Measurements from ENCODE around the gene PRR5L.

PRR5L gene

DNA sequence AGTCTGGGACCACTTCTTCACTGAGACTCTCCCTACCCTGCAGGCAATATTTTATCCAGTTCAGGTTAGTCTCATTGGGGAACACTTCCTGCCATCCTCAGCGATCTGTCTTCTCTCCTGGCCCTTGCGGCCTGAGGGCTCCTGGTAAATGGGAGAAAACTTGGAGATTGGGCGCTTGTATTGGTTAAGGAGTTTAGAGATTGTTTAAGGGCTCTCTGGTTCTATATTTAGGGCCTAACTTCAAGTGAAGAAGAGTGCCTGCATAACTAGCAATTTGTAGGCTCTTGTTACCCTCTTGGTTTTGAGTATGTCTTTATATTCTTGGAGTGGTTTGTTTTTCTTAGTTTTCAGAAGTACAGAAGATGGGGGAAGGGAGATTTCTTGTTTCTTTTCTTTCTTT, 141.3 kb downstream of the PRR5L start:
- no peak for DNase-seq (ENCODE audit: insufficient read length)
- no peak for FAIRE-seq
- TF ChIP-seq TAF1 (IDR thresholded peaks at IDR 0.05; ENCODE audit: borderline replicate concordance, low read depth, low read length) (no peak), POLR2A (IDR thresholded peaks at IDR 0.05; ENCODE audit: low read depth, low read length) (no peak), POLR2AphosphoS5 (IDR thresholded peaks at IDR 0.05; ENCODE audit: low read depth, low read length) (no peak)

DNA sequence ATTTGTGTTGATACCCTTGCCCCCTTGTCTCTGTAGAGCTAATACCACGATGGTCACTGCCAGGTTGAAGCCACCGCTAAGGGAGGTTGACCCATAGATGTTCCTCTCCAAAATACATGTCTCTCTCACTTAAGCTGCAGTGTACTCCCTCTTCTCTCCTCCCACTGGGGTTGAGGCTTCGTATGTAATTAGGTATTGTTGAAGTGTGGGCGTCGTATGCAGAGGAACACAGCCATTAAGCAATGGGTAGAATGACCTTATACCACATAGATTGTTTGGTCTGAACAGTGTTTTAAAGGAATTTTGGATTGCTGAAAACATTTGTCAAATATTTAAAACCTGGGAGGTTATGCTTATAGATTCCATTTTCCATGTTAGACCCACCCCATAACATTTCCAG, 142.0 kb downstream of the PRR5L start:
- DNase-seq (ENCODE audit: insufficient read length) = no peak
- TF ChIP-seq POLR2AphosphoS5 (IDR thresholded peaks at IDR 0.05; ENCODE audit: low read depth, low read length) (no peak), TAF1 (IDR thresholded peaks at IDR 0.05; ENCODE audit: borderline replicate concordance, low read depth, low read length) (no peak), POLR2A (IDR thresholded peaks at IDR 0.05; ENCODE audit: low read depth, low read length) (no peak)
- FAIRE-seq = no peak

DNA sequence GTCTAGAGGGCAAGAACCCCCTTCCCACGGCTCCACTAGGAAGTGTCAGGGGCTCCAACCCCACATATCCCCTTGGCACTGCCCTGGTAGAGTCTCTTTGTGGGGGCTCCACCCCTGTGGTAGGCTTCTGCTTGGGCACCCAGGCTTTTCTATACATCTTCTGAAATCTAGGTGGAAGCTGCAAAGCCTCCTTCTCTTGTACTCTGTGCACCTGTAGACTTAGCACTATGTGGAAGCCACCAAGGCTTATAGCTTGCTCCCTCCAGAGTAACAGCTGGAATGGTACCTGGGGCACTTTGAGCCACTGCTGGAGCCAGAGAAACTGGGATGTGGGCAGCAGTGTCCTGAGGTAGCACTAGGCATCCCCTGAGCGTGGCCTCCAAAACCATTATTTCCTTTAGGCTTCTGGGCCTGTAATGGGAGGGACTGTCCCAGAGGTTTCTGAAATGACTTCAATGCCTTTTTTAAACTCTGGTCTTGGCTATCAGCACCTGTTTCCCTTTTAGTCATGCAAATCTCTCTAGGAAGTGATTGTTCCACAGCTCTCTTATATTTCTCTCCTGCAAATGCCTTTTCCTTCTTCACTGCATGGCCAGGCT, 145.6 kb downstream of the PRR5L start:
- no peak for DNase-seq (ENCODE audit: insufficient read length)
- TF ChIP-seq TAF1 (IDR thresholded peaks at IDR 0.05; ENCODE audit: borderline replicate concordance, low read depth, low read length) = no peak
- no peak for TF ChIP-seq POLR2AphosphoS5 (IDR thresholded peaks at IDR 0.05; ENCODE audit: low read depth, low read length)
- no peak for TF ChIP-seq POLR2A (IDR thresholded peaks at IDR 0.05; ENCODE audit: low read depth, low read length)
- peak; percentile 89 for FAIRE-seq

DNA sequence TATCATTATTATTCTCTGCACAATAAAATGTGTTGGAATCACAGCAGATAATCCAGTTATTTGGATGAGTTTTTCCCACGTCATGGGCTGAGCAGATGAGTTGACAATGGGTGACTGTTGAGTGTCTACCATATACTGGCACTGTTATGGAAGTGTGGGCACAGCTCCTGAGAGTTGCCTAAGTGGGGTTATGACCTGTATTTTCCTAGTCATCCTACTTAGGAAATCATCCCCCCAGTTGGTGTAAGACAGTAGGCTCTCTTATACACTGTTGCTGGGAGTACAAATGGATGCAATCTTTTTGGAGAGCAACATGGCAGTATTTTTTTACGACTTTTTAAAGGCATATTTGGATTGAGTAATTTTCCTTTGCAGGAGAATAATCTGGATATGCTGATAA, 147.6 kb downstream of the PRR5L start:
- DNase-seq (ENCODE audit: insufficient read length) (no peak), FAIRE-seq (no peak)
- no peak for TF ChIP-seq POLR2AphosphoS5 (IDR thresholded peaks at IDR 0.05; ENCODE audit: low read depth, low read length)

DNA sequence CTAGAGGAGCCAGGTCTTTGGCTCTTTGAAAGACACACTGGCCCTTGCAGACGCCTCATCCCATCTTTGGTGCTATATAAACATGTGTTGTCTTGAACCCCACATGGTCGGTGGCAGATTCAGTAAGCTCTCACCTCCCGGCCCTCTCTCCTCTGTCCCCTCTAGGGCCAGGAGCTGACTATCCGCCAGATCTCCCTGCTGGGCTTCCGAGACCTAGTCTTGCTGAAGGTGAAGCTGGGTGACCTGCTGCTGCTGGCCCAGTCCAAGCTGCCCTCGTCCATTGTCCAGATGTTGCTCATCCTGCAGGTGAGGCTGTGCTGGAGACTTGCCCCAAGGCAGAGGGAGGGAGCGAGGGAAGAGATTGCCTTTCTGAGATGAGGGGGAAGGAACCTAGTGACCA, 150.0 kb downstream of the PRR5L start:
- DNase-seq (ENCODE audit: insufficient read length) = no peak
- no peak for TF ChIP-seq TAF1 (IDR thresholded peaks at IDR 0.05; ENCODE audit: borderline replicate concordance, low read depth, low read length)
- TF ChIP-seq POLR2A (IDR thresholded peaks at IDR 0.05; ENCODE audit: low read depth, low read length) = no peak
- no peak for TF ChIP-seq POLR2AphosphoS5 (IDR thresholded peaks at IDR 0.05; ENCODE audit: low read depth, low read length)
- FAIRE-seq = no peak

DNA sequence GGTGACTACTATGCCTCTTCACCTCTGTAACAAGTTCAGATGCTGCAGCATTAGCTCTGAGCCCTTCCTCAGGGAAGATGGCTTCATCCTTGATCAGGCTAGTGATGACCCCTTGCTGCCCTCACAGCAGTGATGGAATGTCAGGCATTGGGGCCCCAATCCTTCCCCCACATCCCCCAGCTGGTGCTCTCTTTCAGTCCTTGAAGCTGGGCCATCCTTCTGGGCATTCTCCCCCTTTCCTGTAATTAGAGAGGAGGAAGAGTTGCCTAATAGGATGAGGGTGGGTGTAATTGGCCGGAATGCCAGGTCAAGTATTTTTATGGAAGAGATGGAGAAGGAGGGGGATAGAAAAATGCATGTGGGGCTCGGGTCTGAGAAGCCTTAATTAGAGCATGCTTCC, 151.4 kb downstream of the PRR5L start:
- FAIRE-seq (no peak), DNase-seq (ENCODE audit: insufficient read length) (no peak)
- no peak for TF ChIP-seq POLR2A (IDR thresholded peaks at IDR 0.05; ENCODE audit: low read depth, low read length)
- TF ChIP-seq TAF1 (IDR thresholded peaks at IDR 0.05; ENCODE audit: borderline replicate concordance, low read depth, low read length) = no peak
- TF ChIP-seq POLR2AphosphoS5 (IDR thresholded peaks at IDR 0.05; ENCODE audit: low read depth, low read length) = no peak

DNA sequence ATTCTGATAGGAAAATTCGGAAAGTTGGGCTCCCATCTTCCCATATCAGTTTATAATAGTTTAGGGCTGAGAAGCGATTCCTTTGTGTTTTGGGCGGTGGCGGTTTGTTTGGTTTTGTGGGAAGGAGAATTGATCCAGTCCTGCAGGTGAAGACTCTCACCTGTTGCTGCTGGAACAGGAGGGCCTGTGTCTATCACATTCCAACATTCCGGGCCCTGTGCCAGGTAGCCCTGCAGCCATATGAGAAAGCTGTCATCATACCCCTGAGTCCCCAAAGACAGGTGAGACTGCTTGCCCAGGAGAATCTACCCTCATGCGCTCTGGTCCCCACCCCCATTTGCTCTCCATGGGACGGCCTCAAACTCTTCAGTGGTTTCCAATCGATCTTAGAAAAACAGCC, 151.9 kb downstream of the PRR5L start:
- TF ChIP-seq TAF1 (IDR thresholded peaks at IDR 0.05; ENCODE audit: borderline replicate concordance, low read depth, low read length) (no peak), POLR2A (IDR thresholded peaks at IDR 0.05; ENCODE audit: low read depth, low read length) (no peak), POLR2AphosphoS5 (IDR thresholded peaks at IDR 0.05; ENCODE audit: low read depth, low read length) (no peak)
- FAIRE-seq (no peak), DNase-seq (ENCODE audit: insufficient read length) (no peak)

DNA sequence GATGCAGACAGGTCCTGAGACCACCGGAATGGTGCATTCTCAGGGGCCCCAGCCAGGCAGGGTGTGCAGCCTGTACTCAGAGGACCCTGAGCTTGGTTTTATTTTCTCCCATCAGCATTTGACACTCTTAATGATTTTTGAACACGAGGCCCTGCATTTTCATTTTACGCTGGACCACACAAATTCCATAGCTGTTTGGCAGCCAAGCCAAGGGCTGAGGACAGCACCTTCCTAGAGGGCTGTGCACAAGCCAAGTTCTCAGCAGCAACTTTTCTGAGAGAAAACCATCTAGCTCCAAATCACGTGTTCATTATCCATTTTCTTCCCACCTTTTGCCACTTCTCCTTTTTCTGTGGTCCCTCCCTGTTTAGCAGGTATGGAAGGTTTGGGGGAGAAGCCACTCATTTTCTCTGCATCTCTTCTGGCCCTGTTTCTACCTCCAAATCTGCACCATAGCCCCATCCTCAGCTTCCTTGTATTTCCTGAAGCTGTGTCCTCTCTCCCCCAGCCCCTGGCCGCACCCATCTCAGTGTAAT, 153.5 kb downstream of the PRR5L start:
- DNase-seq (ENCODE audit: insufficient read length) (no peak), FAIRE-seq (no peak)
- TF ChIP-seq POLR2A (IDR thresholded peaks at IDR 0.05; ENCODE audit: low read depth, low read length) (no peak), POLR2AphosphoS5 (IDR thresholded peaks at IDR 0.05; ENCODE audit: low read depth, low read length) (no peak), TAF1 (IDR thresholded peaks at IDR 0.05; ENCODE audit: borderline replicate concordance, low read depth, low read length) (no peak)

DNA sequence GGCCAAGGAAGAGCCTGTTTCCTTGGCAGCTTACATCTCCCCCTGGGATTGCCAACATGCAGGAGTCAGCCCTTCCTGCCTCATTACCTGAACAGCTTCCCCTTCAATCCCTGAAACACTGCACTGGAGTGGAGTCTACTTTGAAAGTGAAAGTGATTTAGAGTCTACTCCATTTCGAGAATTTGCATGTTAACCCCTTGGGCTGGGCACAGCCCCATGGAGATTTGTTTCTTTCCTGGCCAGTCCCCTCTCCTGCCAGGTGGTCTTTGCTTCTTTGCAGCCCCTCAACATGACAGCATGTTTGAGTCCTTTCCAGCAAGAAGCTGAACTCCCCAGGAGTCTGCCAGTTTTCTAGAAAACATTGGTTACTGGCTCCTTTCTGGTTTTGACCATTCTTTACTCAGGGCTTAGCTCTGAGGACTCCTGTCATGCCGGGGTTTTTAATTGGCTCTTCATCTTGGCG, 154.1 kb downstream of the PRR5L start:
- DNase-seq (ENCODE audit: insufficient read length) = no peak
- no peak for TF ChIP-seq POLR2A (IDR thresholded peaks at IDR 0.05; ENCODE audit: low read depth, low read length)
- TF ChIP-seq POLR2AphosphoS5 (IDR thresholded peaks at IDR 0.05; ENCODE audit: low read depth, low read length) = no peak
- TF ChIP-seq TAF1 (IDR thresholded peaks at IDR 0.05; ENCODE audit: borderline replicate concordance, low read depth, low read length) = no peak

DNA sequence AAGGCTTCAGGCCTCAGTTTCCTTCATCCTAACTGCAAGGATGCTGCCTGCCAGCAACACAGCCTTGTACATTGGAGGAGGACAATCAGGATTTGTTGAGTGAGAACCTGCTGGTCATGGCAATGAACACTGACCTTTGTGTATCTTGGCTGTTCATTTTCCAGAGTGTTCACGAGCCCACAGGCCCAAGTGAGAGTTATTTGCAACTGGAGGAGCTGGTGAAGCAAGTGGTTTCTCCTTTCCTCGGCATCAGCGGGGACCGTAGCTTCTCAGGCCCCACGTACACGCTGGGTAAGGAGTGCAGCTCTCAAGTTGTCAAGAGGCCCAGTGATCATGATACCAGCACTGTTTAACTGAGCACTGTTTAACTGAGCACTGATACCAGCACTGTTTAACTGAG, 155.0 kb downstream of the PRR5L start:
- FAIRE-seq (peak; percentile 57), DNase-seq (ENCODE audit: insufficient read length) (no peak)
- TF ChIP-seq TAF1 (IDR thresholded peaks at IDR 0.05; ENCODE audit: borderline replicate concordance, low read depth, low read length) (no peak), POLR2A (IDR thresholded peaks at IDR 0.05; ENCODE audit: low read depth, low read length) (no peak), POLR2AphosphoS5 (IDR thresholded peaks at IDR 0.05; ENCODE audit: low read depth, low read length) (no peak)

More for the DNA sequence above, 154.1 kb downstream of the PRR5L start:
- peak; percentile 62 for FAIRE-seq

DNA sequence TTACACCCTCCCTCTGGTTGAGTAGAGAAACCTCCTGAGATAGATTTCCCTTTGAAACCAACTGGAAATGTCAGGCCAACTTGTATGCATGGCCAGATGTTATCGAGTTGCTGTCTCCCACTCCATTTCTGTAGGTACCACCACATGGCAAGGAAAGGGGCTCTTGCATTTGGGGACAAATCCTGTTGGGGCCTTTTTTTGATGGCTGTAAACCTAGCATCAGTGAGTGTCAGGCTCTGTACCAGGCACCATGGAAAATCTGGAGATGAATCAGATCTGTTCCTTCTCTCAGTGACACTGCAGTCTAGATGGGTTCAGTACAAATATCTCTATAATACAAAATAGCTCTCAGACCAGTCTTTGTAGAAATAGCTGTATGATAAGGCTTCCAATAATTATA, 155.6 kb downstream of the PRR5L start:
- DNase-seq (ENCODE audit: insufficient read length) = no peak

DNA sequence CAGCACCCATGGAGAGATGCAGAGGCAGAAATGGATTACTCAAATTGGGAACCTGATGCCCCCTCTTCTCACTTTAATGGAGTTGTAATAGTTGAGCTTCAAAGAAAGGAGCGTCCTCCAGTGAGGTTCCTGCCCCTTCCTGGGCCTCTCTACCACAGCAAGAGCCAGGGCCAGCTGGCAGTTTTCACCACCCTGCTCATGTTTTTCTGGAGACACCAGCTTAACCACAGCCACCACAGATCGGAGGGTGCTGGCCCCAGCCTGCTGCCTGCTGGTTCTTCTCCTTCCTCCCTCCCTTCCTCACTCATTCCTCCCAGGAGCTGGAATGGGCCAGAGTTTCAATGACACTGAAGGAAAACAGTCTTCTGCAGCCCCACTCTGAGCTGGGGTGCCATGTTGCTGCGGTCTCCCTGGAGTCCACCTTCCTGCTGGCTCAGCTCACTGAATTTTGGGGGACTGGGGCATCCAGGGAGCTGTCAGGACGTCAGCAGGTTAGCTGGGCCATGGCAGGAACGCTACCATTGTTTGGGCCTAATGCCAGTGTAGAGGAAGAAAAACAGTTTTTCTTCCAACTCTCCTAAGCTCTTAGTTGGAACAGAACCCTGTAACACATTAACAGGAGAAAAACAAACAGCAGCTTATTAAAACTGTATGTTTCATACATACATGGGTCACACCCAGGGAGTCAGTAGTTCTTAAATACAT, 156.3 kb downstream of the PRR5L start:
- no peak for DNase-seq (ENCODE audit: insufficient read length)
- TF ChIP-seq POLR2AphosphoS5 (IDR thresholded peaks at IDR 0.05; ENCODE audit: low read depth, low read length) (no peak), POLR2A (IDR thresholded peaks at IDR 0.05; ENCODE audit: low read depth, low read length) (no peak)
- FAIRE-seq = no peak

More for the DNA sequence above, 155.6 kb downstream of the PRR5L start:
- FAIRE-seq = no peak
- TF ChIP-seq TAF1 (IDR thresholded peaks at IDR 0.05; ENCODE audit: borderline replicate concordance, low read depth, low read length) = no peak
- no peak for TF ChIP-seq POLR2A (IDR thresholded peaks at IDR 0.05; ENCODE audit: low read depth, low read length)
- TF ChIP-seq POLR2AphosphoS5 (IDR thresholded peaks at IDR 0.05; ENCODE audit: low read depth, low read length) = no peak
